Muscle of back (tissue), 11 donors: ENCODE results near the gene PRPF6. TPM values are rescaled to one million over a fixed set of nuclear protein-coding genes. Genes with fewer than 3 reads are reported as not detected.
A peak's percentile ranks its signal among the peaks of the same experiment; 100 is the strongest.
"Not testable (repeated sequence)": the region's sequence is repeated elsewhere in the genome, so short reads cannot be mapped to it uniquely, and the experiment has no call there.

Experiments
- DNase-seq, 3 donors: peaks; one replicate each; pipeline versions ENCODE4 v3.0.0 to v3.0.0-alpha.2; 2013
- polyA plus RNA-seq, 10 donors: library from polyadenylated mRNA; unstranded; fragments of 120-200 nt; gene quantifications; one replicate each; pipeline ENCODE4 v1.2.1, GENCODE V29; 2013; ENCODE audit not compliant: insufficient read length in 10 of 10

PRPF6 gene
- polyA plus RNA-seq, 10 donors: 45.9 to 58.2 (median 52.8) TPM

GRCh38 chr20:63971960-63972311 is 9.0 kb upstream of the PRPF6 start:
- not testable (repeated sequence) for DNase-seq

DNA sequence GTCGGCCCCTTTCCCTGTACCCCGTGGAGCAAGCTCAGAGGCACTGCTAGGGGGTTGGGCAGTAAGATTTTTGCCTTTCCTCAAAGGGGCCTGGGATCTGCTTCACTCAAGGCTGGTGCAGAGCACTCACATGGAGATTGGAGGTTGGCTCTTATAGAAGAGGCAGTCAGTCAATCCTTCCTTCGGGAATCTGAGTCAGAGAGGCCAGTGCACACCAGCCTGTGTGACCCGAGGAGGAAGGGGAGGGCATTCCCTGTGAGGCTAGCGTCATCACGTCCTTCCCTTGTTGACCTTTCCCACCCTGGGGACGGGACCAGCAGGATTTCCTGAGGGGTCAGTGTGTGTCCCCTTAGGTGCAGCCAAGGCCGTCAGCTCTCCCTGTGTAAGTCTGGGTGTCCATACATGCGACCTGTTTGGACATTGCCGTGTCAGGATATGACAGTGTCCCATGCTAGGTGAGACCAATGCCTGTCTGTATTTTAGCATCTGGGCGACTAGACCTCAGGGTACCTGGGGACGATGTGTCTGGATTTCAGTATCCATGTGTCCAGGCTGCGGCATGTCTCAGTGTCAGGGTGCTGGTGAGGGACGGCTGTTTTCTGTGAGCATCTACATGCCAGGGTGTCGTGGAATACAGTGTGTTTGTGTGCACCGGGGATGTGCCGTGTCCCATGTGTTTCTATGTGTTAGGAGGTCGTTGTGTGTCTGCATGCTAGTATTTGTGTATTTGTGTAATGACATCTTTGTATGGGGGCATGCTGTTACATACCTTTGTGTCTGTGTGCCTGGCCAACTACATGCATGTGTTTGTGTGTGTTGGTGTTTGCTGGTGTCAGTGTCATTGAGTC is 8.4 kb upstream of the PRPF6 start:
- DNase-seq: no peak

GRCh38 chr20:63973160-63973479 is 7.8 kb upstream of the PRPF6 start:
- no peak for DNase-seq

DNA sequence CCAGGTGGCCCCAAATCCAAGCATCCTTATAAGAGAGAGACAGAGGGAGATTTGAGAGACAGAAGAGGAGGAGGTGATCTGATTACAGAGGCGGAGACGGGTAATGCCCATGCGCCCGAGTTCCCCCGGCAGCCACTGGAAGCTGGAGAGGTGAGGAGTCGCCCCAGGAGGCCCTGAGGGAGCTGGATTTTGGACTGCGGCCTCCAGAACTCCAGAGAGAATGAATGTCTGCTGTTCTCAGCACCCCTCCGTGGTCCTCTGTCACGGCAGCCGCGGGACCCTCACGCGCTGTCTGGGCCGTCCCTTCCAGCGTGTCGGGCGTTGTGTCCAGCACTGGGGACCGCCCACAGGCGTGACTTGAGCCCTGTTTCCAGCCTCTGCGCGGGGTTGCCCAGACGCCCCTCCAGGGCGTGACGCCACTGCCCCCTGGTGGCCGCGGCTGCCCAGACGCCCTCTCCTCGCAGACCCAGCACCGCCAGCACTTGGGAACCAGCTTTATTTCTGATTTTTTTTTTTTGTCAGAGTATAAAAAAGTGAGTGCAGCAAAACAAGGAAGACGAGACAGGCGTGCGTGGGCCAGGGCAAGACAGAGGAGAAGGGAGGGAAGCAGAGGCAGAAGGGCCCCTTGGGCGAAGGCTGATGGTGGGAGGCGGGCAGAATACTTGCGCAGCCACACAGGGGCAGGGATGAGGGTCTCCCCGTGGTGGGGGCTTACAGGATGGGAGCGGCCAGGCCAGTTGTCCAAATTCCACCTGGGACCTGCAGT is 7.1 kb upstream of the PRPF6 start:
- peak; percentile 76 to 95 (median 93) for DNase-seq

GRCh38 chr20:63974402-63975200 is 6.3 kb upstream of the PRPF6 start:
- DNase-seq: no peak

DNA sequence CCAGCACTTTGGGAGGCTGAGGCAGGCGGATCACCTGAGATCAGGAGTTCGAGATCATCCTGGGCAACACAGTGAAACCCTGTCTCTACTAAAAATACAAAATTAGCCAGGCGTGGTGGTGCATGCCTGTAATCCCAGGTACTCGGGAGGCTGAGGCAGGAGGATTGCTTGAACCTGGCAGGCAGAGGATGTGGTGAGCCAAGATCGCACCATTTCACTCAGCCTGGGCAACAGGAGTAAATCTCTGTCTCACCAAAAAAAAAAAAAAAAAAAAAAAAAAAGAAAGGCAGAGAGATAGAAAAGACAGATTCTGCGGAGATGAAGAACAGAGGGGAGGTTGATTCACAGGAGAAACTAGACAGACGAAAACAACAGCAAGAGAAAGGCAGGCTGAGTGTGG is 4.4 kb upstream of the PRPF6 start:
- not testable (repeated sequence) for DNase-seq

GRCh38 chr20:63976980-63977738 is 3.8 kb upstream of the PRPF6 start:
- no peak for DNase-seq

- no peak for DNase-seq
Observed at GRCh38 chr20:63977739-63978276, 3.1 kb upstream of the PRPF6 start.

GRCh38 chr20:63978319-63979228 is 2.4 kb upstream of the PRPF6 start:
- DNase-seq: peak in 1 of 3 donors; percentile 67

- peak in 1 of 3 donors; percentile 29 for DNase-seq
Observed at GRCh38 chr20:63979229-63979556, 1.7 kb upstream of the PRPF6 start.

- peak in 2 of 3 donors; percentile 76 to 85 for DNase-seq
Observed at GRCh38 chr20:63979557-63980316, 1.2 kb upstream of the PRPF6 start, which contains the start of gene SAMD10. Gene SAMD10 (minus strand): TSS chr20:63979642. CDS start chr20:63979467, 175 bp downstream.

GRCh38 chr20:63980317-63980805 is 571 bp upstream of the PRPF6 start:
- no peak for DNase-seq

DNA sequence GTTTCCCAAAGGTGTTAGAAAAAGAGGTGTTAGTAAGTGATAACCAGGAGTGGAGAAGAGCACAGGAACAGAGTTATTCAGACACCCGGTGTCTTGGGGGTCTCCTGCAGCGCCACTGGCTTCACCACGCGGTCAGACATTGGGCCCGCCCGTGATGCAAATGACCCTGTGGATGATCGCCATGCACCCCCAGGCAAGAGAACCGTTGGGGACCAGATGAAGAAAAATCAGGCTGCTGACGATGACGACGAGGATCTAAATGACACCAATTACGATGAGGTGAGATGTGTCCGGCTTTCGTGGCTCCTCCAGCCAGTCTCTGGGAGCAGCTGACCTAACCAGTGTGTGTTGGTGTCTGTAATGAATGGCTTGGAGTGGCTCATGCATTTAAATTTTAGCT is 2.0 kb downstream of the PRPF6 start:
- DNase-seq: no peak

GRCh38 chr20:64000906-64001305 is 20.0 kb downstream of the PRPF6 start:
- DNase-seq: no peak

DNA sequence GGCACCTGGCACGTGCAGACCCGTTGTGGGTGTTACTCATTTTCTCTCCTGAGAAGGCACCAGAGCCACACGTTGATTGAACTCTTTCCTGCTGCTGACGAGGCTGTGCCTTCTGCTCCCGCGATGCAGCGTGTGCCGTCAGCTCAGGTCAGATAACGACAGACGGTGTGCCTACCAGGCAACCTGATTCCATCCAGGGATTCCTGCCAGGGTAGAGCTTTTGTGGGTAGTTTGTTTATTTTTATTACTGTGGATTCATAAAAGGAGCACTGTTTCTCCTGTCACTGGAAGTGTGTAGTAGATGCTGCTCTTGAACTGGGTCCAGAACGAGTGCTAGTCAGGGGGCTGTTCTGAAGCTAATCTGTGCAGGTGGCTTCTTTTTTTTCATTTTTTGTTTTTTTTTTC is 20.7 kb downstream of the PRPF6 start:
- DNase-seq: no peak

DNA sequence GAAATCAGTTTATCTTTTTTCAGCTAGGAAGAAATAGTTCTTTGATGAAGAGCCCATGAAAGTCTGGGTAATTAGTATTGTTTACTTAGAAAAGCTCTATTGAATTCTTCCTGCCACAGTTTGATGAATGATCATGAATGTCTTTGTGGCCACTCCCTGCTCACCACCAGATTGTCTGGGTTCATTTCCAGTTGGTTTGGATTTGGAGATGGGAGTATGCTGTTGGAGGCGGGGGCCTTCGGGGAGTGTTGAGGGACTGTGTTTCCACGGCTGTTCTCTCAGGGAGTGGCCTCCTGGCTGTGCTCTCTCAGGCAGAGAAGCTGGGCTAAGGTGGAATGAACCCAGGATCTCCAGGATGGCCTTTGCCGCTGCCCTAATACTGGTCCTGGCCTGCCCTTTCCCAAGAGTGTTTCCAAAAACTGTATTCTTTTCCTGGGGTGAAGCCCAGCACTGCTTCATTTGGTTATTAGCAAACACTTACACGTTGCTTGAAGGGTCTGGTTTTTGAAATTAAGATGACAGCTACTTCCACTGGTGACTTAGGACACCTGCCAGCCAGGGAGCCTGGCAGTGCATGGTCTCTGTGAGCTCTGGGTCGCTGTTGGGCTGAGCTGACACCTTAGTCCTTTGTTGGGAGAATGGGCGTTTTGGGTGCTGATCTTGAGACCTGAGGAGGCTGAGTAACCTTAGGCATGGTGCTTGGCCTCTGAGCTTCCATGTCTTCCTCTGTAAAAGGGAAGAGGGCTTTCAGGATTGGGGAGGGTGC is 23.2 kb downstream of the PRPF6 start:
- DNase-seq: no peak

DNA sequence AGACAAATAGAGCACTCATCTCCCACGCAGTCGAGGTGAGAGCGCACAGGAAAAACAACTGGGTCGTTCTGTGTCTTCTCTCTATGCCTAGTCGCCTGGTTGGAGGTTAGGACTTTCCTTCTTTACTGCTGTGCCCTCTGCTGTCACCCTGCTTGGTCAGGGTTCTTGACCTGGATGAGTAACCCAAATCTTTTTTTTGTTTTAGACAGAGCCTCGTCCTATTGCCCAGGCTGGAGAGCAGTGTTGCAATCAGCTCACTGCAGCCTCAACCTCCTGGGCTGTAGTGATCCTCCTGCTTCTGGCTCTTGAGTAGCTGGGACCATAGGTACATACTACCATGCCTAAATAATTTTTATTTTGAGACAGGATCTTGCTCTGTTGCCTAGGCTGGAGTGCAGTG is 24.5 kb downstream of the PRPF6 start:
- DNase-seq: no peak

- no peak for DNase-seq
Observed at GRCh38 chr20:64006490-64006889, 25.6 kb downstream of the PRPF6 start.

- DNase-seq: no peak
Observed at GRCh38 chr20:64006902-64007301, 26.0 kb downstream of the PRPF6 start.
